Hepatocyte (in vitro differentiated cells): Measurements from ENCODE around the gene CIAO2B.
"Not testable (repeated sequence)": the region's sequence is repeated elsewhere in the genome, so short reads cannot be mapped to it uniquely, and the experiment has no call there.

ENCODE experiments used
- EZH2 ChIP-seq: fragments of 200-600 bp; sonication (generic); IDR thresholded peaks from 2 replicates; pipeline ENCODE4 v1.6.1; 2016; ENCODE audit warnings: antibody characterized with exemption, mild to moderate bottlenecking, borderline replicate concordance
- TF ChIP-seq, protein P1 (sequence below): fragments of 200-600 bp; sonication (generic); IDR thresholded peaks from 2 replicates; pipeline ENCODE4 v1.5.1; 2016; ENCODE audit warnings: antibody characterized with exemption, mild to moderate bottlenecking; ENCODE audit not compliant: poor library complexity

GRCh38 chr16:66955363-66956153, 21.4 kb upstream of the CIAO2B start:
- TF ChIP-seq, protein P1, sequence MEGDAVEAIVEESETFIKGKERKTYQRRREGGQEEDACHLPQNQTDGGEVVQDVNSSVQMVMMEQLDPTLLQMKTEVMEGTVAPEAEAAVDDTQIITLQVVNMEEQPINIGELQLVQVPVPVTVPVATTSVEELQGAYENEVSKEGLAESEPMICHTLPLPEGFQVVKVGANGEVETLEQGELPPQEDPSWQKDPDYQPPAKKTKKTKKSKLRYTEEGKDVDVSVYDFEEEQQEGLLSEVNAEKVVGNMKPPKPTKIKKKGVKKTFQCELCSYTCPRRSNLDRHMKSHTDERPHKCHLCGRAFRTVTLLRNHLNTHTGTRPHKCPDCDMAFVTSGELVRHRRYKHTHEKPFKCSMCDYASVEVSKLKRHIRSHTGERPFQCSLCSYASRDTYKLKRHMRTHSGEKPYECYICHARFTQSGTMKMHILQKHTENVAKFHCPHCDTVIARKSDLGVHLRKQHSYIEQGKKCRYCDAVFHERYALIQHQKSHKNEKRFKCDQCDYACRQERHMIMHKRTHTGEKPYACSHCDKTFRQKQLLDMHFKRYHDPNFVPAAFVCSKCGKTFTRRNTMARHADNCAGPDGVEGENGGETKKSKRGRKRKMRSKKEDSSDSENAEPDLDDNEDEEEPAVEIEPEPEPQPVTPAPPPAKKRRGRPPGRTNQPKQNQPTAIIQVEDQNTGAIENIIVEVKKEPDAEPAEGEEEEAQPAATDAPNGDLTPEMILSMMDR: not testable (repeated sequence)
- not testable (repeated sequence) for TF ChIP-seq EZH2
